ENCODE results near the gene FNDC3B. TPM values are rescaled to one million over a fixed set of nuclear protein-coding genes. Genes with fewer than 3 reads are reported as not detected.
"Not testable (repeated sequence)": the region's sequence is repeated elsewhere in the genome, so short reads cannot be mapped to it uniquely, and the experiment has no call there.

FNDC3B gene
- total RNA-seq, 1 experiment from 2014 or later, result 22.9 TPM

- in situ Hi-C loops (cut with HindIII; ENCODE audit: low sequenced_read_pairs), result no loop called here
- no peak for DNase-seq (ENCODE audit: low spot score)
Measured at GRCh38 chr3:172086071-172086470, 46.7 kb downstream of the FNDC3B start.

DNA sequence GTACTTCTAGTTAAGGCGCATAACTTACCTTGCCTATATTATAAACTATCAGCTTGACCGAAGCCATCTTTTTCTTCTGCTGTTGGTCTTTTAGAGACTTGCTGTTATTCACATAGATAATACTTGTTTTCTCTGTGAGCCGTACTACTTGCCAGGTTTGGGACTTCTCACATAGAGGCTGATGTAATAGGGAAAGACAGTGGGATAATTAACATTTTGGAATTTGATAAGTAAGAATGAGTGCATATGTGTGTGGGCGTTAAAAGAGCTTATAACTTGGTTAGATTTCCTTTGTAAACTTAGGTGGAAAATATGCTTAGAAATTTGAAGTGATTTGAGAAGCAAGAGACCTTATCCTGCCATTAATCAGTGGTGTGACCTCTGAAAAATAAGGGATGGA is 47.8 kb downstream of the FNDC3B start:
- in situ Hi-C loops (cut with HindIII; ENCODE audit: low sequenced_read_pairs), result no loop called here

DNA sequence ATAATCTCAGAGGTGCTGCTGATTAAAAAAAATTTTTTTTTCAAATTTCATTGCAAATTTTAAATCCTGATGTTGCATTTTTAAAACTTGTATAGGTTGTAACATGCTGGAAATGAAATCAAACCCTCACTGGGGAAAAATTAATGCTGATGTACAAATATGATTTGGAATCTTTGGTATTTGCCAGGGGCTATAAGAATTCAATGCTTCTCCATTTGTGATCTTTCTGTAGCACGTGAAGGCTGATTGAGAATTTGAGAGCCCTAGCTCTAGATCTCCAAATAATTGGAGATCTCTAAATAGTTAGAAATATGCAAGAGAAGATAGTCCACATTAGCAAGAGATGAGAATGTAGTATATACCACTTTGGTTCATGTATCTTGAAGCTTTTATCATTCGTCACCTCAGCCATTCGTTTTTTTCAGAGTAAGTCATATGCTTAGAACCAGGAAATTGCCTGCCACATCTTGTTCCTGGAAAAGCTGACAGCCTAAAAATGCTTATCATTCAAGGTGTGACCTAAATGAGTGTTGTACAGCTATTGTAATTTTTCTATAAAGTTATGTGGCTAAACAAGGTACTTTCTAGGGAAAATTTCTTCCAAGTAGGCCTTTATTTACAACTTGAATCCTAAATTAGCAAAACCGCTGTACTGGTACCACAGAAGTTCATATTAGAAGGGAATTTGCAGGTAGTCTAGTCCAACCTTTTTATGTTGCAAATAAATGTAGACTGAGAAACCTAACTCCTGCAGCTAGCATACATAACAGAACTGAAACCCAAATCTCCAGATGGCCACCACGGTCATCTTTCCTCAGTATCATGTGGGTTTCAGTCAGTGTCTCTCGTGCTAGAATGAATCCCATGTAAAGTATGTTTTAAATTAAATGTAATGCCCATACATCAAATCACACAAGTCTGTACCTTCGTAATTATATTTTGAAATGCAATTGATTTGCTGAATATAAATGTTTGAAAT is 48.5 kb downstream of the FNDC3B start:
- in situ Hi-C loops (cut with HindIII; ENCODE audit: low sequenced_read_pairs), result no loop called here
- DNase-seq (ENCODE audit: low spot score), result no peak

More for the DNA sequence above, 47.8 kb downstream of the FNDC3B start:
- DNase-seq (ENCODE audit: low spot score), result no peak

DNA sequence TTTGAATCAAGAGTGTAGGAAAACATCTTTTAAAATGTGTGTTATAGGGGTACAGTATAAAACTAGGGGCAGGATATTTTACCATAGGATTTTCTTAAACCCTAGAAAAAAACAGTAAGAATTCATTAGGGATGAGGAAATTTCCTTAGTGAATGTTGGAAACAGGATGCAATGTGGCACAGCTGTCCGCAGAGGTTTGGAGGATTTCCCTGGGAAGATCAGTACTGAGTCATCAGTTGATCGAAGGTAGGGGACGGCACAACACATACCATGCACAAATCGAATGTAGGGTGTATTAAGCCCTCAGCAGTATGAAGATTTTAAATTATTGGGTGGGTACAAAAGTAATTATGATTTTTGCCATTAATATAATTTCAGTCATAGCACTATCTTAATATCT is 49.9 kb downstream of the FNDC3B start:
- no peak for DNase-seq (ENCODE audit: low spot score)
- in situ Hi-C loops (cut with HindIII; ENCODE audit: low sequenced_read_pairs), result no loop called here

DNA sequence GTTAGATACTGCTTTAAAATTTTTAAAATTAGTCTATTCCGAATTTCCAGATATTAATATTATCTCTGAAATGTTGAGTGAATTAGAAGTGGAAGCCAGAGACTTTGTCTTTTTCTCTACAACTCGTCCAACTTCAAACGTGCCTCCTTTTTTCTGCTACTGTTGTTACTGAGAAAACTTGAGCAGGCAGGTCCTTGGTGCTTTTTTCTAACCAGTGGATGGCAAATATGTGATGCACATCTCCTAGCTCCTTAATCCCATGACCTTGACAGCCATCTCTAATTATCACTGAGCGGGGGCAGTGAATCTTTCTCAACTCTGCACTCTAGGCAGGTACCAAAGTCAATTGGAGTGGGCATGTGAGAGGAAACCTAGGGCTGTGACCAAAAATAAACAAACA is 50.7 kb downstream of the FNDC3B start:
- no peak for DNase-seq (ENCODE audit: low spot score)
- in situ Hi-C loops (cut with HindIII; ENCODE audit: low sequenced_read_pairs), result no loop called here

DNA sequence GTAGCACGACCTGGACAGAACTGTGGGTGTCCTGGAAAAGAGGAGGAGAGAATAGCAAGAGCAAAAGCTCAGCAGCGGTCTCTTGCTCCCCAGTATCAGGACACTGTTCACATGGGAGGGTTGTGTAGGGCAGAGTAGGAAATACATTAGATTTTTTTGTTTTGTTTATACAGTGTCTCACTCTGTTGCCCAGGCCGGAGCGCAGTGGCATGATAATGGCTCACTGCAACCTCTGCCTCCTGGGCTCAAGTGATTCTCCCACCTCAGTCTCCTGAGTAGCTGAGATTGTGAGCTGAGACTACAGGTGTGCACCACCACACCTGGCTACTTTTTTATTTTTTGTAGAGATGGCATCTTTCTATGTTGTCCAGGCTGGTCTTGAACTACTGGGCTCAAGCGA is 53.3 kb downstream of the FNDC3B start:
- in situ Hi-C loops (cut with HindIII; ENCODE audit: low sequenced_read_pairs), result no loop called here

GRCh38 chr3:172093581-172094443 is 54.4 kb downstream of the FNDC3B start:
- DNase-seq (ENCODE audit: low spot score); in situ Hi-C loops (cut with HindIII; ENCODE audit: low sequenced_read_pairs): not testable (repeated sequence)

More for the DNA sequence above, 53.3 kb downstream of the FNDC3B start:
- no peak for DNase-seq (ENCODE audit: low spot score)

DNA sequence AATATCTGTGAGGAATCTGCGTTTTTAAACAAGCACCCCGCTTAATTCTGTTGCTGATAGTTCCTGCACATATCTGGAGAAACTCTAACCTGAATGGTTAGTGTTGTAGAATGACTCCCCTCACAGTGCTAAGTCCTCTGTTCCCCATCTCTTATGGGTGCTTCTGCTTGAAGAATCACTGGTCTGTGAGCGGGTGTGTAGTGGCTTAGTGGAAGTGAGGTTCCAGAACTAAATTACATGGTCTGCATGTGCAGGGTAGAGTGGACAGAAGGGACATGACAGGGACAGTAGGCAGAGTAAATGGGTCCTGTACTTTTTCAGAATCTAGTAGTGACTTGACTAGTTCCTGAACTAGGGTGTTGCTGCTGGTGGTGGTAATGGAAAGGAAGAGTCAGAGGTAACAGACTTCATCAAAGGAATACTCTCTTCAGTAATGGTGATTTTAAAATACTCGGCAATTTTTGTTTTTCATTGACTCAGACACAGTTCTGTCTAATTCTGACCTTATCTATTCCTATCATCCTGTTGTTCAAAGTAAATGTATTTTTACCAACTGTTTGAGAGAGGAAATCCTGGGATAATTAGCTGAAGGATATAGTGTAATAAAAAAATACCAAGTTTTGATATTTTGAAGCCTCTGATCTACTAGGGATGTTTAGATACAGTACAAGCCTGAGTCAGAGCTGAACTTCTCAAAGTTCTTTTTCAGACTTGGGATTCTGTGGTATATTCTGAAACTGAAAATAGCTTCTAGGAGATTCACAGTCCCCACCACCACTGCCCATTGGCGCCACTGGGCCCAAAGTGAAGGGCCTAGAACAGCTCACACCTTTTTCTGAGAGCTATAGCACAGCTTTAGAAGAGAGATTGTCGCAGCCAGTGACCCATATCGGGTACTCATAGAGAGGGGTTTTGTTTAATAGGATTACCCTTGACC is 55.5 kb downstream of the FNDC3B start:
- no peak for DNase-seq (ENCODE audit: low spot score)
- in situ Hi-C loops (cut with HindIII; ENCODE audit: low sequenced_read_pairs), result no loop called here

GRCh38 chr3:172096881-172097420 is 57.6 kb downstream of the FNDC3B start:
- in situ Hi-C loops (cut with HindIII; ENCODE audit: low sequenced_read_pairs), result no loop called here

DNA sequence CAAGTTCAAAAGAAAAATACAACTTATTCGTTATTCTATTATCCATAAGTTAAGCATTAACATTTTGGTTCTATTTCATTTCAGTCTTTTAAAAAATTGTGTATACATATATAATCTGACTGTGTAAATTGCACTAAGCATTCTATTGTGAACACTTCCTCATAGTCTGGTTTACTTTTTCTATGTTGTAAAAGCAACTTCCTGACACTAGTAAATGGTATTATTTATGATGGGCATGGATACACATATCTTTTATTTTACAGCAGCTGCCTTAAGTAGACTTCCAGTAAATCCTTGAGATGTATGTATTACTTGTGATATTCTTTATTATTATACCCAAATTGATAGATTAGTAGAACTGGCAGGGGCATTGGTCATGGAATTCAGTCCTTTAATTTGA is 58.2 kb downstream of the FNDC3B start:
- in situ Hi-C loops (cut with HindIII; ENCODE audit: low sequenced_read_pairs), result no loop called here
- no peak for DNase-seq (ENCODE audit: low spot score)

More at GRCh38 chr3:172096881-172097420, 57.6 kb downstream of the FNDC3B start:
- DNase-seq (ENCODE audit: low spot score), result no peak

DNA sequence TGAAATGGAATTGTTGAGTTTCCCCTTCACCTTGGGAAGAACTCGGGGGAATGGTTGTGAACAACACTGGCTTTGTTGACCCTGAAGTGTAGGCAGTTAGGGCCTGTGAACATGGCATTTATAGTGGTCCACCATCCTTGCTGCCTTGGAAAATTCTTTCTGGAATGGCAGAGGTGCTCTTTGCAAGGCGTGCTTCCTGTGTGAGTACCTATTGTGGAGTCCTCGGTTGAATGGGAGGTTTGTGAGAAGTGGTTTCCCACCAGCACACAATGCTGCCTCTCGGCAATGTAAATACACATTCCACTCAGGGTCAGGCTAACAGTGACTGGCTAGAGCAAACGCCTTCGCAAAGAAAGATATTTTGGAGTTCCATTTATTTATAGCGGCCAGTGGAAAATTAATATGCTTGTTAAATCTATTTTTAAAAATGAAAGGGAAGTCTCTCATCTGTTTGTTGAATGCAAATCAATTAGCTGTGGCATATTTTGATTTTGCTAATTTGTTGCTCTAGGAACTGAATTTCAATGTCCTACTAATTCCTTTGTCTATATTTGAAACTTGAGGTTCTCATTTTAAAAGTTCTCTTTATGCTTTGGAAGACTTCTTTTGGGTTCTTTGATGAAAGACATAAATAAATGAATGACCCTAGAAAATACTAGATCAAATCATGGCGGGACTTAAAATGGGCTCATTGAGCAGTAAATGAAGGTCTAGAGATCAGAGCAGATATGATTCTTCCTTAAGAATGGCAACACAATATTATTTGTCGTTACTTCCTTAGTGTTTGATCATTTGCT is 59.5 kb downstream of the FNDC3B start:
- no peak for DNase-seq (ENCODE audit: low spot score)
- in situ Hi-C loops (cut with HindIII; ENCODE audit: low sequenced_read_pairs), result no loop called here

DNA sequence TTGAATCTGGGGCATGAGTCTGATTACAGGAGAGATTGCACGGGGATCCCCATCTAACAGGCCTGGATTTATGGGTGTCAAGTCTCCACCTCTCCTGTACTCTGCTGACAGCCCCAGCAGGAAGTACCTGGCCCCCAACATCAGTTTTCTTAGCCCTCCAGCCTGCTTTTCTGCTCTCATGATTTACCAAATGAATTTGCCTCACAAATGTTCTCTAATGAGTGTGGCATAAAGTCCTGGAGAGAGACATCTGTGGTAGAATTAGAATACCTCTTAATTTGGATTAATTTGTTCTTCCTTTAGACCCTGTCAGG is 60.1 kb downstream of the FNDC3B start:
- DNase-seq (ENCODE audit: low spot score), result no peak
- in situ Hi-C loops (cut with HindIII; ENCODE audit: low sequenced_read_pairs), result no loop called here

GRCh38 chr3:172100482-172100881 is 61.1 kb downstream of the FNDC3B start:
- in situ Hi-C loops (cut with HindIII; ENCODE audit: low sequenced_read_pairs), result no loop called here
- DNase-seq (ENCODE audit: low spot score), result no peak

GRCh38 chr3:172101107-172101506 is 61.7 kb downstream of the FNDC3B start:
- in situ Hi-C loops (cut with HindIII; ENCODE audit: low sequenced_read_pairs), result no loop called here
- no peak for DNase-seq (ENCODE audit: low spot score)

DNA sequence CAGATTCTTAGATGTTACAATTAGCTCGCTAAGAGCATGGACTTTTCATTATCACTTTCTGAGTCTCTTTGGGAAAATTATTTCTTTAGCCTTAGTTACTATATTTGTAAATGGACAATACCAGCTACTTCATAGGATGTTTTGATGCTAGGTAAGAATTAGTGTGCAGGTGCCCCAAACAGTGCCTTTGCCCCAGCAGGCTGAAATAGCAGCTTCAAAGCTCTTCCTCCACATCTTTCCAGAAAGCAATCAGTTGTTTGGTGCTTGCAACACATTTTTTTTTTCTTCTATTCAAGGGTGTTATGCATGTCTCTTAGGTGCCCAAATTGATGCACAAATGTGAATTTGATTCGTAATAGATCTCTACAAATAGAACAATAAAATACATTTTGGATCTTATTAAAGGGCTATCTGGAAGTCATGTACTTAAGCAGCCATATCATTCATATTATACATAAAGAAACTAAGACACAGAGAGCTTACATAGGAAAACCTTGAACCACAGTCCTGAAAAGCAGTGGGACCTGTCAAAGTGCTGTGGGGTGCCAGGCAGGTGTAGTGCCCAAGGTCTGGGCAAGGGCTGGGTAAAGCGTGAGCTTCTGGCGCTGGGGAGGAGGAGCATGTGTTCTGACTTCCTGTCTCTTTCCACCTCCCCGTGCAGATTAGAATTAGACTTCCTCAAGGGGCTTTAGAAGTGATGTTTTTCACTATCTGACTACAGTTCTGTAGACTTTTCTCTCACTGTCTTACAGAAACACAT is 62.9 kb downstream of the FNDC3B start:
- DNase-seq (ENCODE audit: low spot score), result no peak
- in situ Hi-C loops (cut with HindIII; ENCODE audit: low sequenced_read_pairs), result no loop called here

- in situ Hi-C loops (cut with HindIII; ENCODE audit: low sequenced_read_pairs), result no loop called here
- no peak for DNase-seq (ENCODE audit: low spot score)
Measured at GRCh38 chr3:172102883-172103310, 63.5 kb downstream of the FNDC3B start.

DNA sequence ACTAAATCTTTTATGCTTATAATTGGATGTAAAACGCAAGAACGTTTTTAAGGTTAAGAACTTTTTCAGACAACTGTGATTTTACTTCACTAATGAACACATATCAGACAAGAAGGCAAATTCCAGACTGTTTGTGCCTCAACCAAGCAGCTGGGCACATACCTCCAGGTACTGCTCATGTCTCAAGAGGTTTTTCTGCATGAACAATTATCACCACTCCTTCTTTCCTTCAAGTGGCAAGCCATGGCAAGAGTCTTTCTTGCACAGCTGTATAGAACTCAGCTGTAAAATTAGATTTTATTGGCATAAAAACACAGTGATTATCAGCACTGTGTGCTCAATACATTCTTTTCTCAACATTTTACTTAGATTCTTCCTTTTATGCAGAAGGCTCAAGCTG is 64.3 kb downstream of the FNDC3B start:
- no peak for DNase-seq (ENCODE audit: low spot score)
- in situ Hi-C loops (cut with HindIII; ENCODE audit: low sequenced_read_pairs), result no loop called here
